GM23338 (cell line): ENCODE measurements around the gene TUFT1. TPM values are rescaled to one million over a fixed set of nuclear protein-coding genes. Genes with fewer than 3 reads are reported as not detected.
A peak's percentile ranks its signal among the peaks of the same experiment; 100 is the strongest.

Source experiments
- ATAC-seq: fragments of 200-7000 bp; cut with Tn5 transposase; 3 replicates; pipeline ENCODE4 v1.9.1; 2020
- DNase-seq: peaks from one replicate; pipeline ENCODE4 v3.0.0-alpha.2; 2015; ENCODE audit warnings: low spot score
- H2AFZ ChIP-seq: fragments of 200-600 bp; sonication (generic); 2 replicates; pipeline ENCODE4 v1.8.0; 2016; ENCODE audit warnings: antibody characterized with exemption, mild to moderate bottlenecking, moderate library complexity
- H3F3A ChIP-seq: fragments of 200-600 bp; sonication (generic); replicated peaks from 2 replicates; pipeline ENCODE4 v1.8.0; 2017; ENCODE audit warnings: antibody characterized with exemption, mixed run types, low read depth
- H3K27ac ChIP-seq: fragments of 200-600 bp; sonication (generic); 2 replicates; pipeline ENCODE4 v1.6.1; 2016; ENCODE audit warnings: low read depth
- H3K27me3 ChIP-seq: fragments of 200-600 bp; sonication (generic); 2 replicates; pipeline ENCODE4 v1.8.0; 2016; ENCODE audit warnings: mild to moderate bottlenecking, mixed run types, moderate library complexity; ENCODE audit not compliant: insufficient read depth
- H3K36me3 ChIP-seq: fragments of 200-600 bp; sonication (generic); 2 replicates; pipeline ENCODE4 v1.8.0; 2016; ENCODE audit warnings: mild to moderate bottlenecking; ENCODE audit not compliant: insufficient read depth
- H3K4me1 ChIP-seq: fragments of 200-600 bp; sonication (generic); 2 replicates; pipeline ENCODE4 v1.8.0; 2016; ENCODE audit warnings: mild to moderate bottlenecking, moderate library complexity; ENCODE audit not compliant: insufficient read depth
- H3K4me2 ChIP-seq: fragments of 200-600 bp; sonication (generic); 2 replicates; pipeline ENCODE4 v1.7.1; 2017; ENCODE audit warnings: mixed run types
- H3K4me3 ChIP-seq: fragments of 200-600 bp; sonication (generic); 2 replicates; pipeline ENCODE4 v1.6.1; 2016; ENCODE audit warnings: mixed run types
- H3K79me2 ChIP-seq: fragments of 200-600 bp; sonication (generic); replicated peaks from 2 replicates; pipeline ENCODE4 v1.8.0; 2017; ENCODE audit warnings: mild to moderate bottlenecking; ENCODE audit not compliant: insufficient read depth
- H3K9me2 ChIP-seq: fragments of 200-600 bp; sonication (generic); 2 replicates; pipeline ENCODE4 v1.8.0; 2017; ENCODE audit not compliant: insufficient read depth
- H4K20me1 ChIP-seq: fragments of 200-600 bp; sonication (generic); replicated peaks from 2 replicates; pipeline ENCODE4 v1.8.0; 2017; ENCODE audit warnings: mild to moderate bottlenecking; ENCODE audit not compliant: insufficient read depth
- H3K27ac Mint-ChIP-seq: 2 replicates; pipeline ENCODE4 v1.8.0; 2020; ENCODE audit warnings: inconsistent platforms, mild to moderate bottlenecking, moderate library complexity, mixed read lengths
- H3K27me3 Mint-ChIP-seq: 3 replicates; pipeline ENCODE4 v1.8.0; 2022; ENCODE audit warnings: low read depth, mild to moderate bottlenecking, moderate library complexity, mixed read lengths, inconsistent platforms; ENCODE audit not compliant: insufficient read depth, poor library complexity
- H3K36me3 Mint-ChIP-seq: 3 replicates; pipeline ENCODE4 v1.8.0; 2021; ENCODE audit warnings: low read depth, mild to moderate bottlenecking, inconsistent platforms, moderate library complexity, mixed read lengths
- H3K4me1 Mint-ChIP-seq: 3 replicates; pipeline ENCODE4 v1.8.0; 2020; ENCODE audit warnings: mild to moderate bottlenecking, inconsistent platforms, mixed read lengths
- H3K4me3 Mint-ChIP-seq: 3 replicates; pipeline ENCODE4 v1.8.0; 2021; ENCODE audit warnings: moderate library complexity, mild to moderate bottlenecking, inconsistent platforms, mixed read lengths
- H3K9me3 Mint-ChIP-seq: 3 replicates; pipeline ENCODE4 v1.8.0; 2020; ENCODE audit warnings: moderate library complexity, mild to moderate bottlenecking, inconsistent platforms, mixed read lengths
- CREB1 ChIP-seq: fragments of 250-450 bp; sonication (Bioruptor Pico); IDR thresholded peaks from 2 replicates; pipeline ENCODE4 v1.5.0; 2020; ENCODE audit warnings: low read depth, mild to moderate bottlenecking, moderate library complexity
- EZH2phosphoT487 ChIP-seq: fragments of 200-600 bp; sonication (generic); IDR thresholded peaks from one replicate; pipeline ENCODE4 v1.8.1; 2018; ENCODE audit warnings: antibody characterized with exemption; ENCODE audit not compliant: unreplicated experiment
- NANOG ChIP-seq: IDR thresholded peaks from 2 replicates; pipeline ENCODE4 v1.6.1; 2016; ENCODE audit warnings: antibody characterized with exemption, borderline replicate concordance
- POLR2AphosphoS5 ChIP-seq: IDR thresholded peaks from 2 replicates; pipeline ENCODE4 v1.6.1; 2016; ENCODE audit warnings: antibody characterized with exemption, low read depth
- STAT1 ChIP-seq: IDR thresholded peaks from one replicate; pipeline ENCODE4 v1.6.1; 2016; ENCODE audit warnings: antibody characterized with exemption; ENCODE audit not compliant: unreplicated experiment
- ZNF114 ChIP-seq: fragments of 250-450 bp; sonication (Bioruptor Pico); IDR thresholded peaks from 2 replicates; pipeline ENCODE4 v1.5.0; 2020; ENCODE audit warnings: mild to moderate bottlenecking, moderate library complexity
- polyA plus RNA-seq: library from polyadenylated mRNA; unstranded; fragments of >200 nt; fragmentation: Nextera tagmentation; extraction: Ambion mirVana; gene quantifications from 2 replicates; pipeline ENCODE4 v1.2.1, GENCODE V29; 2016
- total RNA-seq: library from RNA; depleted of rRNA; stranded (reverse); fragments of >200 nt; shearing (Covaris generic); gene quantifications from 2 replicates; pipeline ENCODE4 v1.2.3, GENCODE V29; 2014
- TF ChIP-seq, protein P1 (sequence below): fragments of 250-450 bp; sonication (Bioruptor Pico); IDR thresholded peaks from 2 replicates; pipeline ENCODE4 v1.5.0; 2020; ENCODE audit warnings: mild to moderate bottlenecking, moderate library complexity
- TF ChIP-seq, protein P2 (sequence below): IDR thresholded peaks from one replicate; pipeline ENCODE4 v1.6.1; 2018; ENCODE audit warnings: antibody characterized with exemption; ENCODE audit not compliant: unreplicated experiment

The TUFT1 gene
- total and polyA plus RNA-seq, 2 experiments from 2014 or later, result 6.0 to 11.9 TPM

DNA sequence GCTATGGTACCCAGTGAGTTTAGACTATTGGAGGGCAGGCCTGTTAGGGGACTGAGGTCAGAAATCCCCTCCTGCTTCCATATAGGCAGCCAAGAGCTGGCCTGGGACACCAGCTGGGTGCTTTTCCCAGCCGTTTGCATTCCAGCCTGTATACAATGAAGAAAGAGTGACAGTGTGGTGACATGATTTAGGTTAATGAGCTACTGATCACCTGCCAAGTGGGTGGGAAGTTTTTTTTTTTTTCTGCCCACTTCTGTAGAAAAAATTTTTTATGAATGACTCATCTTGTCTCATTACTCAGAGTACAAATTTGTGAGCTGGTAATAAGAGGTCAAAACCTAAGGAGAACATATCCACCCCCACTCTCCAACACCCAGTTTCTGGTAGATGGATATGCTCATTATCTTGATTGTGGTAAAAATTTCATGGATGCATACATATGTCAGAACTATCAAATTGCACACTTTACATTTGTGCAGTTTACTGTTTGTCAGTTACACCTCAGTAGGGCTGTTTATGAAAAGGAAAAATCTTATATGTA lies 45.3 kb upstream of the TUFT1 start:
- DNase-seq, result no peak
- no peak overlapping the region for H2AFZ ChIP-seq

More for the DNA sequence above, 45.3 kb upstream of the TUFT1 start:
- H3K9me2 ChIP-seq, result no peaks in the 10 kb centered on the region
- H3K36me3 ChIP-seq, result no peaks in the 10 kb centered on the region
- Mint-ChIP-seq H3K9me3 (no peaks in the 10 kb centered on the region), H3K27me3 (peaks cover 5% of the 10 kb centered on the region), H3K36me3 (no peaks in the 10 kb centered on the region), H3K4me1 (peaks cover 4% of the 10 kb centered on the region; the same call in 1 of the 3 replicates), H3K4me3 (no peak overlapping the region), H3K27ac (no peak overlapping the region)
- H3K79me2 ChIP-seq, result no peaks in the 10 kb centered on the region
- TF ChIP-seq NANOG (no peak), POLR2AphosphoS5 (no peak), ZNF114 (CRISPR knock-in tag) (no peak), STAT1 (no peak), CREB1 (CRISPR knock-in tag) (no peak), EZH2phosphoT487 (no peak)
- TF ChIP-seq, protein P1, sequence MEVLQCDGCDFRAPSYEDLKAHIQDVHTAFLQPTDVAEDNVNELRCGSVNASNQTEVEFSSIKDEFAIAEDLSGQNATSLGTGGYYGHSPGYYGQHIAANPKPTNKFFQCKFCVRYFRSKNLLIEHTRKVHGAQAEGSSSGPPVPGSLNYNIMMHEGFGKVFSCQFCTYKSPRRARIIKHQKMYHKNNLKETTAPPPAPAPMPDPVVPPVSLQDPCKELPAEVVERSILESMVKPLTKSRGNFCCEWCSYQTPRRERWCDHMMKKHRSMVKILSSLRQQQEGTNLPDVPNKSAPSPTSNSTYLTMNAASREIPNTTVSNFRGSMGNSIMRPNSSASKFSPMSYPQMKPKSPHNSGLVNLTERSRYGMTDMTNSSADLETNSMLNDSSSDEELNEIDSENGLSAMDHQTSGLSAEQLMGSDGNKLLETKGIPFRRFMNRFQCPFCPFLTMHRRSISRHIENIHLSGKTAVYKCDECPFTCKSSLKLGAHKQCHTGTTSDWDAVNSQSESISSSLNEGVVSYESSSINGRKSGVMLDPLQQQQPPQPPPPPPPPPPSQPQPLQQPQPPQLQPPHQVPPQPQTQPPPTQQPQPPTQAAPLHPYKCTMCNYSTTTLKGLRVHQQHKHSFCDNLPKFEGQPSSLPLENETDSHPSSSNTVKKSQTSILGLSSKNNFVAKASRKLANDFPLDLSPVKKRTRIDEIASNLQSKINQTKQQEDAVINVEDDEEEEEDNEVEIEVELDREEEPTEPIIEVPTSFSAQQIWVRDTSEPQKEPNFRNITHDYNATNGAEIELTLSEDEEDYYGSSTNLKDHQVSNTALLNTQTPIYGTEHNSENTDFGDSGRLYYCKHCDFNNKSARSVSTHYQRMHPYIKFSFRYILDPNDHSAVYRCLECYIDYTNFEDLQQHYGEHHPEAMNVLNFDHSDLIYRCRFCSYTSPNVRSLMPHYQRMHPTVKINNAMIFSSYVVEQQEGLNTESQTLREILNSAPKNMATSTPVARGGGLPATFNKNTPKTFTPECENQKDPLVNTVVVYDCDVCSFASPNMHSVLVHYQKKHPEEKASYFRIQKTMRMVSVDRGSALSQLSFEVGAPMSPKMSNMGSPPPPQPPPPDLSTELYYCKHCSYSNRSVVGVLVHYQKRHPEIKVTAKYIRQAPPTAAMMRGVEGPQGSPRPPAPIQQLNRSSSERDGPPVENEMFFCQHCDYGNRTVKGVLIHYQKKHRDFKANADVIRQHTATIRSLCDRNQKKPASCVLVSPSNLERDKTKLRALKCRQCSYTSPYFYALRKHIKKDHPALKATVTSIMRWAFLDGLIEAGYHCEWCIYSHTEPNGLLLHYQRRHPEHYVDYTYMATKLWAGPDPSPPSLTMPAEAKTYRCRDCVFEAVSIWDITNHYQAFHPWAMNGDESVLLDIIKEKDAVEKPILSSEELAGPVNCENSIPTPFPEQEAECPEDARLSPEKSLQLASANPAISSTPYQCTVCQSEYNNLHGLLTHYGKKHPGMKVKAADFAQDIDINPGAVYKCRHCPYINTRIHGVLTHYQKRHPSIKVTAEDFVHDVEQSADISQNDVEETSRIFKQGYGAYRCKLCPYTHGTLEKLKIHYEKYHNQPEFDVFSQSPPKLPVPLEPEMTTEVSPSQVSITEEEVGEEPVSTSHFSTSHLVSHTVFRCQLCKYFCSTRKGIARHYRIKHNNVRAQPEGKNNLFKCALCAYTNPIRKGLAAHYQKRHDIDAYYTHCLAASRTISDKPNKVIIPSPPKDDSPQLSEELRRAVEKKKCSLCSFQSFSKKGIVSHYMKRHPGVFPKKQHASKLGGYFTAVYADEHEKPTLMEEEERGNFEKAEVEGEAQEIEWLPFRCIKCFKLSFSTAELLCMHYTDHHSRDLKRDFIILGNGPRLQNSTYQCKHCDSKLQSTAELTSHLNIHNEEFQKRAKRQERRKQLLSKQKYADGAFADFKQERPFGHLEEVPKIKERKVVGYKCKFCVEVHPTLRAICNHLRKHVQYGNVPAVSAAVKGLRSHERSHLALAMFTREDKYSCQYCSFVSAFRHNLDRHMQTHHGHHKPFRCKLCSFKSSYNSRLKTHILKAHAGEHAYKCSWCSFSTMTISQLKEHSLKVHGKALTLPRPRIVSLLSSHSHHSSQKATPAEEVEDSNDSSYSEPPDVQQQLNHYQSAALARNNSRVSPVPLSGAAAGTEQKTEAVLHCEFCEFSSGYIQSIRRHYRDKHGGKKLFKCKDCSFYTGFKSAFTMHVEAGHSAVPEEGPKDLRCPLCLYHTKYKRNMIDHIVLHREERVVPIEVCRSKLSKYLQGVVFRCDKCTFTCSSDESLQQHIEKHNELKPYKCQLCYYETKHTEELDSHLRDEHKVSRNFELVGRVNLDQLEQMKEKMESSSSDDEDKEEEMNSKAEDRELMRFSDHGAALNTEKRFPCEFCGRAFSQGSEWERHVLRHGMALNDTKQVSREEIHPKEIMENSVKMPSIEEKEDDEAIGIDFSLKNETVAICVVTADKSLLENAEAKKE (CRISPR knock-in tag), result no peak
- TF ChIP-seq, protein P2, sequence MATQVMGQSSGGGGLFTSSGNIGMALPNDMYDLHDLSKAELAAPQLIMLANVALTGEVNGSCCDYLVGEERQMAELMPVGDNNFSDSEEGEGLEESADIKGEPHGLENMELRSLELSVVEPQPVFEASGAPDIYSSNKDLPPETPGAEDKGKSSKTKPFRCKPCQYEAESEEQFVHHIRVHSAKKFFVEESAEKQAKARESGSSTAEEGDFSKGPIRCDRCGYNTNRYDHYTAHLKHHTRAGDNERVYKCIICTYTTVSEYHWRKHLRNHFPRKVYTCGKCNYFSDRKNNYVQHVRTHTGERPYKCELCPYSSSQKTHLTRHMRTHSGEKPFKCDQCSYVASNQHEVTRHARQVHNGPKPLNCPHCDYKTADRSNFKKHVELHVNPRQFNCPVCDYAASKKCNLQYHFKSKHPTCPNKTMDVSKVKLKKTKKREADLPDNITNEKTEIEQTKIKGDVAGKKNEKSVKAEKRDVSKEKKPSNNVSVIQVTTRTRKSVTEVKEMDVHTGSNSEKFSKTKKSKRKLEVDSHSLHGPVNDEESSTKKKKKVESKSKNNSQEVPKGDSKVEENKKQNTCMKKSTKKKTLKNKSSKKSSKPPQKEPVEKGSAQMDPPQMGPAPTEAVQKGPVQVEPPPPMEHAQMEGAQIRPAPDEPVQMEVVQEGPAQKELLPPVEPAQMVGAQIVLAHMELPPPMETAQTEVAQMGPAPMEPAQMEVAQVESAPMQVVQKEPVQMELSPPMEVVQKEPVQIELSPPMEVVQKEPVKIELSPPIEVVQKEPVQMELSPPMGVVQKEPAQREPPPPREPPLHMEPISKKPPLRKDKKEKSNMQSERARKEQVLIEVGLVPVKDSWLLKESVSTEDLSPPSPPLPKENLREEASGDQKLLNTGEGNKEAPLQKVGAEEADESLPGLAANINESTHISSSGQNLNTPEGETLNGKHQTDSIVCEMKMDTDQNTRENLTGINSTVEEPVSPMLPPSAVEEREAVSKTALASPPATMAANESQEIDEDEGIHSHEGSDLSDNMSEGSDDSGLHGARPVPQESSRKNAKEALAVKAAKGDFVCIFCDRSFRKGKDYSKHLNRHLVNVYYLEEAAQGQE, result no peak
- no peak overlapping the region for H3K27ac ChIP-seq
- no peaks in the 10 kb centered on the region for H3F3A ChIP-seq
- H3K4me3 ChIP-seq, result no peak overlapping the region
- H4K20me1 ChIP-seq, result no peaks in the 10 kb centered on the region
- no peak overlapping the region for H3K4me2 ChIP-seq
- H3K4me1 ChIP-seq, result no peaks in the 10 kb centered on the region; the same call in 1 of the 2 replicates
- peak; percentile 63 for ATAC-seq
- H3K27me3 ChIP-seq, result no peaks in the 10 kb centered on the region
